ENCODE results near the gene TEX29.

- TF ChIP-seq CBX5 (IDR thresholded peaks at IDR 0.05; ENCODE audit: low read depth) (no peak), GABPA (IDR thresholded peaks at IDR 0.05; ENCODE audit: low read depth) (no peak), POLR2A (IDR thresholded peaks at IDR 0.05; ENCODE audit: low read depth, low read length) (no peak), CBFB (IDR thresholded peaks at IDR 0.05; ENCODE audit: low read depth) (no peak), CBX3 (IDR thresholded peaks at IDR 0.05; ENCODE audit: borderline replicate concordance, low read depth) (no peak), RAD21 (IDR thresholded peaks at IDR 0.05; ENCODE audit: insufficient read depth, low read depth, low read length) (no peak)
- TF ChIP-seq, protein P1, sequence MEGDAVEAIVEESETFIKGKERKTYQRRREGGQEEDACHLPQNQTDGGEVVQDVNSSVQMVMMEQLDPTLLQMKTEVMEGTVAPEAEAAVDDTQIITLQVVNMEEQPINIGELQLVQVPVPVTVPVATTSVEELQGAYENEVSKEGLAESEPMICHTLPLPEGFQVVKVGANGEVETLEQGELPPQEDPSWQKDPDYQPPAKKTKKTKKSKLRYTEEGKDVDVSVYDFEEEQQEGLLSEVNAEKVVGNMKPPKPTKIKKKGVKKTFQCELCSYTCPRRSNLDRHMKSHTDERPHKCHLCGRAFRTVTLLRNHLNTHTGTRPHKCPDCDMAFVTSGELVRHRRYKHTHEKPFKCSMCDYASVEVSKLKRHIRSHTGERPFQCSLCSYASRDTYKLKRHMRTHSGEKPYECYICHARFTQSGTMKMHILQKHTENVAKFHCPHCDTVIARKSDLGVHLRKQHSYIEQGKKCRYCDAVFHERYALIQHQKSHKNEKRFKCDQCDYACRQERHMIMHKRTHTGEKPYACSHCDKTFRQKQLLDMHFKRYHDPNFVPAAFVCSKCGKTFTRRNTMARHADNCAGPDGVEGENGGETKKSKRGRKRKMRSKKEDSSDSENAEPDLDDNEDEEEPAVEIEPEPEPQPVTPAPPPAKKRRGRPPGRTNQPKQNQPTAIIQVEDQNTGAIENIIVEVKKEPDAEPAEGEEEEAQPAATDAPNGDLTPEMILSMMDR (IDR thresholded peaks at IDR 0.05 in 2 of 3, conservative IDR thresholded peaks at IDR 0.05 in 1 of 3; ENCODE audit: control insufficient read depth in 2 of 3, extremely low read depth in 1 of 3, insufficient read depth in 1 of 3, low read depth in 3 of 3, low read length in 3 of 3) = no peak
- TF ChIP-seq, protein P2, sequence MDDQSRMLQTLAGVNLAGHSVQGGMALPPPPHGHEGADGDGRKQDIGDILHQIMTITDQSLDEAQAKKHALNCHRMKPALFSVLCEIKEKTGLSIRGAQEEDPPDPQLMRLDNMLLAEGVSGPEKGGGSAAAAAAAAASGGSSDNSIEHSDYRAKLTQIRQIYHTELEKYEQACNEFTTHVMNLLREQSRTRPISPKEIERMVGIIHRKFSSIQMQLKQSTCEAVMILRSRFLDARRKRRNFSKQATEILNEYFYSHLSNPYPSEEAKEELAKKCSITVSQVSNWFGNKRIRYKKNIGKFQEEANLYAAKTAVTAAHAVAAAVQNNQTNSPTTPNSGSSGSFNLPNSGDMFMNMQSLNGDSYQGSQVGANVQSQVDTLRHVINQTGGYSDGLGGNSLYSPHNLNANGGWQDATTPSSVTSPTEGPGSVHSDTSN (IDR thresholded peaks at IDR 0.05; ENCODE audit: insufficient replicate concordance, low read depth, low read length) = no peak
These were observed 68.5 kb downstream of the TEX29 start for GRCh38 chr13:111388851-111389500.

All from GM12878 (cell line).